Measurements from ENCODE around the gene HSPB2. TPM values are rescaled to one million over a fixed set of nuclear protein-coding genes. Genes with fewer than 3 reads are reported as not detected.

The HSPB2 gene
- total RNA-seq, 1 donor from 2014 or later, result 9.2 TPM

DNA sequence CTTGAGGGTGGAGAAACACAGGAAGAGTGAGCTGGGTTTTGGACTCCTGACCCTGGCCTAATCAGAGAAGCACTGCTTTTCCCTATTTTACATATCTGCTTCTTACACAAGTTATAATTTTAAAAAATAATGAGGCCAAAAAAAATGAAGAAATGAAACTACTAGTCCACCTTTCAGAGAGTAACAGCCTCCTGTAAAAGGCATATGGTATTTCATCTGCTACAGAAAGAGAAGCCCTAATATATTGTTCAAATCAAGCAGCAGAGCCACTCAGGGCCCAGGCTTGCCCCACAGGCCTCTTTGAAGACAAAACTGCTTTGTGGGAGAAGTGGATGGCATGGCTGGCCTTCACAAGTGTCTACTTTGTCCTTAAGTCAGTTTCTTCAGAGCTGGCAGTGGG, 34.6 kb downstream of the HSPB2 start:
- intact Hi-C loops (cut with DNase I), result no loop called here
- Histone ChIP-seq H3K27ac (no peak overlapping the region), H3K4me1 (peaks cover 11% of the 10 kb centered on the region), H3K9me3 (no peaks in the 10 kb centered on the region), H3K27me3 (no peaks in the 10 kb centered on the region), H3K36me3 (no peaks in the 10 kb centered on the region), H3K4me3 (no peak overlapping the region)
- TF ChIP-seq, protein P1, sequence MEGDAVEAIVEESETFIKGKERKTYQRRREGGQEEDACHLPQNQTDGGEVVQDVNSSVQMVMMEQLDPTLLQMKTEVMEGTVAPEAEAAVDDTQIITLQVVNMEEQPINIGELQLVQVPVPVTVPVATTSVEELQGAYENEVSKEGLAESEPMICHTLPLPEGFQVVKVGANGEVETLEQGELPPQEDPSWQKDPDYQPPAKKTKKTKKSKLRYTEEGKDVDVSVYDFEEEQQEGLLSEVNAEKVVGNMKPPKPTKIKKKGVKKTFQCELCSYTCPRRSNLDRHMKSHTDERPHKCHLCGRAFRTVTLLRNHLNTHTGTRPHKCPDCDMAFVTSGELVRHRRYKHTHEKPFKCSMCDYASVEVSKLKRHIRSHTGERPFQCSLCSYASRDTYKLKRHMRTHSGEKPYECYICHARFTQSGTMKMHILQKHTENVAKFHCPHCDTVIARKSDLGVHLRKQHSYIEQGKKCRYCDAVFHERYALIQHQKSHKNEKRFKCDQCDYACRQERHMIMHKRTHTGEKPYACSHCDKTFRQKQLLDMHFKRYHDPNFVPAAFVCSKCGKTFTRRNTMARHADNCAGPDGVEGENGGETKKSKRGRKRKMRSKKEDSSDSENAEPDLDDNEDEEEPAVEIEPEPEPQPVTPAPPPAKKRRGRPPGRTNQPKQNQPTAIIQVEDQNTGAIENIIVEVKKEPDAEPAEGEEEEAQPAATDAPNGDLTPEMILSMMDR (IDR thresholded peaks at IDR 0.05), result no peak
- DNase-seq (no peak), ATAC-seq (no peak)

DNA sequence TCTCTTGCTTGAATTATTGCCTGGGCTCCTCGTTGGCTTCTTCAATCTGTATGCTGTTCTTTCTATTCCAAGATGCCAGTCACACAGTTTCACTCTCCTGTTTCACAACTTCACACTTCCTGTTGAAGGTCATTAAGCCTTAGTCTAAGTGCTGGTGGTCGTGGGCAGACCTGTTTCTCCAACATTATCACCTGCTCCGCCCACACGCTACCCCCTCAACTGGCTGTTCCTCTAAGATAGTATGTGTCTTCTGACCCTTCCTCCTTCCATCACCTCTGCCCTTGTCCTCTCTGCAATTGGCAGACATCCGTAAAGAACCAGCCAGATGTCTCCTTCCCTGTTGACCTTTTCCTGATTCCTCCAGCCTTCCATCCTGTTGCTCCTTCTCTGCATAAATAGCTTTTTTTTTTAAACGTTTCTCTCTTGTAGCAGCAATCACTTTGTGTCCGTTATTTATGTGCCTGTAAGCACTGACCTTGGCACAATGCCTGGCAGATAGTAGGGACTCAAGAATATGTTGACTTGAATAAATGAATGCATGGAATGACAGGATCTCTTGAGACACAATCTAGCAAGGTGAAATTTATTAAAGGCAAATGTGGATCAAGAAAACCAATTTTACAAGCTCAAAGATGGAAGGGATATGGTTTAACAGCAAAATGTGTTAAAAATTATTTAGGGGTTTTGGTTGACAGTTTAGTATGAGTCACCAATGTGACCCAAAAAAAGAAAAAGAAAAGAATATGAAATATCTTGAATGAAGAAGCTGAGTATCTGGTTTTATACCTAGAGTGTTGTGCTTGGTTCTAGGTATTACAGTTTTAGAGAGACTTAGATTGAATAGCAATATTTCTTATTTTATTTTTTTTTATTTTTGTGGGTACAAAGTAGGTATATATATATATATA, 37.2 kb downstream of the HSPB2 start:
- no peak overlapping the region for H3K27ac ChIP-seq

DNA sequence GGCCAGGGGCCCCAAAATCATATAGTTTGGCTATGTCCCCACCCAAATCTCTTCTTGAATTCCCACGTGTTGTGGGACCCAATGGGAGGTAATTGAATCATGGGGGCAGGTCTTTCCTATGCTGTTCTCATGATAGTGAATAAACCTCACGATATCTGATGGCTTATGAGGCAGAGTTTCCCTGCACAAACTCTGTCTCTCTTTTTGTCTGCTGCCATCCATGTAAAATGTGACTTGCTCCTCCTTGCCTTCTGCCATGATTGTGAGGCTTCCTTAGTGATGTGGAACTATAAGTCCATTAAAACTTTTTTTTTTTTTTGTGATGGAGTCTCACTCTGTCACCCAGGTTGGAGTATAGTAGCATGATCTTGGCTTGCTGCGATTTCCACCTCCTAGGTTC, 39.0 kb downstream of the HSPB2 start:
- Histone ChIP-seq H3K9me3 (no peaks in the 10 kb centered on the region), H3K4me1 (no peaks in the 10 kb centered on the region), H3K4me3 (no peak overlapping the region), H3K36me3 (no peaks in the 10 kb centered on the region), H3K27ac (no peak overlapping the region), H3K27me3 (no peaks in the 10 kb centered on the region)
- intact Hi-C loops (cut with DNase I), result no loop called here
- TF ChIP-seq, protein P1 (IDR thresholded peaks at IDR 0.05), result no peak
- DNase-seq, result no peak
- no peak for ATAC-seq

More for the DNA sequence above, 37.2 kb downstream of the HSPB2 start:
- Histone ChIP-seq H3K36me3 (no peaks in the 10 kb centered on the region), H3K4me1 (peaks cover 5% of the 10 kb centered on the region), H3K27me3 (no peaks in the 10 kb centered on the region), H3K4me3 (no peak overlapping the region), H3K9me3 (no peaks in the 10 kb centered on the region)
- TF ChIP-seq, protein P1 (IDR thresholded peaks at IDR 0.05), result no peak
- intact Hi-C loops (cut with DNase I), result no loop called here
- DNase-seq, result no peak
- peak; percentile 61 for ATAC-seq

DNA sequence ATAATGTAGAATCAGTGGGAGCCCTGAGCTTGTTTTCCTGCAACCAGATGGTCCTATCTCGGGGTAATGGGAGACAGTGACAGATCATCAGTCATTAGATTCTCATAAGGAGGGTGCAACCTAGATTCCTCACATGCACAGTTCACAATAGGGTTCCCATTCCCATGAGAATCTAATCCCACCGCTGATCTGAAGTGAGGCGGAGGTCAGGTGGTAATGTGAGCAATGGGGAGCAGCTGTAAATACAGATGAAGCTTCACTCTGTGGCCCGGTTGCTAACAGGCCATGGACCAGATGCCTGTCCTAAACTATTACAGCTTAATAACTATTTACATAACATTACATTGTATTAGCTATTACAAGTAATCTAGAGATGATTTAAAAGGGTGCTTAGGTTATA, 41.6 kb downstream of the HSPB2 start:
- DNase-seq, result no peak
- no peaks in the 10 kb centered on the region for H3K36me3 ChIP-seq
- no peak overlapping the region for H3K27ac ChIP-seq
- H3K4me3 ChIP-seq, result no peak overlapping the region
- intact Hi-C loops (cut with DNase I), result no loop called here
- H3K4me1 ChIP-seq, result no peaks in the 10 kb centered on the region
- H3K9me3 ChIP-seq, result no peaks in the 10 kb centered on the region
- no peaks in the 10 kb centered on the region for H3K27me3 ChIP-seq
- TF ChIP-seq, protein P1 (IDR thresholded peaks at IDR 0.05), result no peak
- no peak for ATAC-seq

DNA sequence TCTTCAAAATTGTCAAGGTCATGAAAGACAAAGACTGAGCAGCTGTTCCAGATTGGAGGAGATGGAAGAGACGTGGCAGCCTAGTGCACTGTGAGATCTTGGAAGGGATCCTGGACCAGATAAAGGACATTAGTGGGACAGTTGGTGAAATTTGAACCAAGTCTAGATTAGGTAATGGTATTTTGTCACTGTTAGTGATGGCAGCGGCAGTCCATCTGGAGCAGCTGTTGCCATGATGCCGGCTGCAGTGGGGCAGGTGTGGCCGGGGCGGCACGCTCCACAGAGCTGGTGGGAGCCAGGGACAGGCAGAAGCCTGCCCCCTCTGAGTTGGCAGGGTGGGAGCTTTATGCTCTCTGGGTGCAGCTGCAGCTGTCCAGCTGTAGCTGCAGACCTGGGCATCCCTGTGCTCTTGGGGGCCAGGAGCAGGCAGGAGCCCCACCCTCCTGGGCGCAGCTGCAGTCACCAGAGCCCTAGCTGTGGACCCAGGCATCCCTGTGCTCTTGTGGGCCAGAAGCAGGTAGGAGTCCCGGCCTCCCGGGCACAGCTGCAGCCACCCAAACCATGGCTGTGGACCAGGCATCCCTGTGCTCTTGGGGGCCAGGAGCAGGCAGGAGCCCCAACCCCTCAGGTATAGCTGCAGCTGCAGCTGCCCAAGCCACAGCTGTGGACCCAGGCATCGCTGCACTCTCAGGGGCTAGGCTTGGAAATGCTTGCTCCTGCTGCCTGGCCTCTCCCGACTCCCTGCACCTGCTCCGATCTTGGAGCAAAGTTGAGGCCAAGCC, 45.3 kb downstream of the HSPB2 start:
- H3K9me3 ChIP-seq, result no peaks in the 10 kb centered on the region
- no peaks in the 10 kb centered on the region for H3K27me3 ChIP-seq
- no peaks in the 10 kb centered on the region for H3K4me1 ChIP-seq
- no peak for ATAC-seq
- H3K27ac ChIP-seq, result no peak overlapping the region
- intact Hi-C loops (cut with DNase I), result no loop called here
- no peak overlapping the region for H3K4me3 ChIP-seq
- no peak for DNase-seq
- H3K36me3 ChIP-seq, result no peaks in the 10 kb centered on the region
- TF ChIP-seq, protein P1 (IDR thresholded peaks at IDR 0.05), result no peak
